H1 (cell line): Measurements from ENCODE around the gene VPS35L.

Experiments
- BRCA1 ChIP-seq: IDR thresholded peaks from 2 replicates; pipeline ENCODE4 v1.6.1; 2012; ENCODE audit warnings: low read depth, low read length, improper control_type of control experiment
- CEBPB ChIP-seq: IDR thresholded peaks from 2 replicates; pipeline ENCODE4 v1.6.1; 2012; ENCODE audit warnings: low read depth, low read length
- EP300 ChIP-seq, 2 experiments: IDR thresholded peaks; 1 replicate in 1 of 2; 2 replicates in 1 of 2; pipeline ENCODE4 v1.6.1; 2011 to 2012; ENCODE audit warnings: low read depth in 2 of 2, low read length in 2 of 2, mild to moderate bottlenecking in 2 of 2, borderline replicate concordance in 1 of 2, inconsistent platforms in 1 of 2, moderate library complexity in 1 of 2
- HDAC6 ChIP-seq: IDR thresholded peaks from one replicate; pipeline ENCODE4 v1.7.1; 2012; ENCODE audit warnings: low read depth, mild to moderate bottlenecking, inconsistent platforms, low read length, moderate library complexity
- JUN ChIP-seq: IDR thresholded peaks from 2 replicates; pipeline ENCODE4 v1.6.1; 2011; ENCODE audit warnings: low read depth, mild to moderate bottlenecking, improper control_type of control experiment, low read length
- MAFK ChIP-seq: IDR thresholded peaks from 2 replicates; pipeline ENCODE4 v1.6.1; 2012; ENCODE audit warnings: low read depth, mild to moderate bottlenecking, improper control_type of control experiment, low read length
- POLR2AphosphoS5 ChIP-seq: IDR thresholded peaks from 2 replicates; pipeline ENCODE4 v1.6.1; 2011; ENCODE audit warnings: low read depth, low read length
- RFX5 ChIP-seq: IDR thresholded peaks from 2 replicates; pipeline ENCODE4 v1.6.1; 2011; ENCODE audit warnings: low read depth, low read length, improper control_type of control experiment, borderline replicate concordance
- RXRA ChIP-seq: IDR thresholded peaks from 2 replicates; pipeline ENCODE4 v1.6.1; 2011; ENCODE audit warnings: low read depth, mild to moderate bottlenecking, low read length, moderate library complexity; ENCODE audit not compliant: insufficient read depth
- YY1 ChIP-seq: IDR thresholded peaks from 2 replicates; pipeline ENCODE4 v1.6.1; 2011; ENCODE audit warnings: low read depth, mild to moderate bottlenecking, low read length
- ZNF274 ChIP-seq: IDR thresholded peaks from 2 replicates; pipeline ENCODE4 v1.7.0; 2012; ENCODE audit warnings: low read length, borderline replicate concordance; ENCODE audit errors: extremely low read depth
- TF ChIP-seq, protein P1 (sequence below), 3 experiments: IDR thresholded peaks; 1 replicate in 2 of 3; 2 replicates in 1 of 3; pipeline versions ENCODE4 v1.5.1 to v1.6.1; 2011; ENCODE audit warnings: low read length in 3 of 3, mild to moderate bottlenecking in 3 of 3, inconsistent platforms in 2 of 3, low read depth in 1 of 3, moderate library complexity in 1 of 3; ENCODE audit not compliant: insufficient read depth in 1 of 3; ENCODE audit errors: control extremely low read depth in 1 of 3

- TF ChIP-seq MAFK (no peak), CEBPB (no peak), RXRA (no peak), RFX5 (no peak), ZNF274 (no peak), BRCA1 (no peak), EP300 (IDR thresholded peaks at IDR 0.05; ENCODE audit: borderline replicate concordance in 1 of 2, low read depth in 2 of 2, low read length in 2 of 2) (no peak), POLR2AphosphoS5 (no peak), YY1 (no peak), HDAC6 (no peak), JUN (no peak)
- TF ChIP-seq, protein P1, sequence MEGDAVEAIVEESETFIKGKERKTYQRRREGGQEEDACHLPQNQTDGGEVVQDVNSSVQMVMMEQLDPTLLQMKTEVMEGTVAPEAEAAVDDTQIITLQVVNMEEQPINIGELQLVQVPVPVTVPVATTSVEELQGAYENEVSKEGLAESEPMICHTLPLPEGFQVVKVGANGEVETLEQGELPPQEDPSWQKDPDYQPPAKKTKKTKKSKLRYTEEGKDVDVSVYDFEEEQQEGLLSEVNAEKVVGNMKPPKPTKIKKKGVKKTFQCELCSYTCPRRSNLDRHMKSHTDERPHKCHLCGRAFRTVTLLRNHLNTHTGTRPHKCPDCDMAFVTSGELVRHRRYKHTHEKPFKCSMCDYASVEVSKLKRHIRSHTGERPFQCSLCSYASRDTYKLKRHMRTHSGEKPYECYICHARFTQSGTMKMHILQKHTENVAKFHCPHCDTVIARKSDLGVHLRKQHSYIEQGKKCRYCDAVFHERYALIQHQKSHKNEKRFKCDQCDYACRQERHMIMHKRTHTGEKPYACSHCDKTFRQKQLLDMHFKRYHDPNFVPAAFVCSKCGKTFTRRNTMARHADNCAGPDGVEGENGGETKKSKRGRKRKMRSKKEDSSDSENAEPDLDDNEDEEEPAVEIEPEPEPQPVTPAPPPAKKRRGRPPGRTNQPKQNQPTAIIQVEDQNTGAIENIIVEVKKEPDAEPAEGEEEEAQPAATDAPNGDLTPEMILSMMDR (IDR thresholded peaks at IDR 0.05; ENCODE audit: control extremely low read depth in 1 of 3, insufficient read depth in 1 of 3, low read depth in 1 of 3, low read length in 3 of 3): no peak
These were observed 188.3 kb downstream of the VPS35L start for GRCh38 chr16:19743816-19744159.
